Left ventricle myocardium inferior (tissue), 1 donor: Measurements from ENCODE around the gene ACSL3. TPM values are rescaled to one million over a fixed set of nuclear protein-coding genes. Genes with fewer than 3 reads are reported as not detected.

Experiments
- DNase-seq: peaks from one replicate; pipeline ENCODE4 v3.0.0-alpha.2; 2020
- H3K27ac ChIP-seq: fragments of 200-600 bp; replicated peaks from 2 replicates; pipeline ENCODE4 v1.8.0; 2021
- H3K27me3 ChIP-seq: fragments of 200-600 bp; 2 replicates; pipeline ENCODE4 v1.8.0; 2021; ENCODE audit warnings: low read depth
- H3K36me3 ChIP-seq: fragments of 200-600 bp; 2 replicates; pipeline ENCODE4 v1.8.0; 2021
- H3K4me1 ChIP-seq: fragments of 200-600 bp; 2 replicates; pipeline ENCODE4 v1.8.0; 2021
- H3K4me3 ChIP-seq: fragments of 200-600 bp; 2 replicates; pipeline ENCODE4 v1.8.0; 2021; ENCODE audit warnings: mild to moderate bottlenecking, moderate library complexity
- H3K9me3 ChIP-seq: fragments of 200-600 bp; replicated peaks from 2 replicates; pipeline ENCODE4 v1.8.0; 2021
- intact Hi-C: fragments of 100-400 bp; cut with micrococcal nuclease; formaldehyde crosslinking; loops from one replicate; pipeline ENCODE4 v1.11.0; 2022
- total RNA-seq: library from RNA; stranded (reverse); fragmentation: NEBNext Ultra II Directional; extraction: Animal tissue kit (Norgen Biotek cat#: 25700); gene quantifications from one replicate; pipeline ENCODE4 v1.2.1, GENCODE V29; 2021
- TF ChIP-seq, protein P1 (sequence below): fragments of 200-600 bp; IDR thresholded peaks from 2 replicates; pipeline ENCODE4 v1.8.0; 2021; ENCODE audit warnings: antibody characterized with exemption, mild to moderate bottlenecking, borderline replicate concordance
- donor health status: DM: no; HTN: yes; CAD: no; lungs with severe emphysema.

ACSL3 gene
- total RNA-seq, 1 donor from 2014 or later = 50.1 TPM

DNA sequence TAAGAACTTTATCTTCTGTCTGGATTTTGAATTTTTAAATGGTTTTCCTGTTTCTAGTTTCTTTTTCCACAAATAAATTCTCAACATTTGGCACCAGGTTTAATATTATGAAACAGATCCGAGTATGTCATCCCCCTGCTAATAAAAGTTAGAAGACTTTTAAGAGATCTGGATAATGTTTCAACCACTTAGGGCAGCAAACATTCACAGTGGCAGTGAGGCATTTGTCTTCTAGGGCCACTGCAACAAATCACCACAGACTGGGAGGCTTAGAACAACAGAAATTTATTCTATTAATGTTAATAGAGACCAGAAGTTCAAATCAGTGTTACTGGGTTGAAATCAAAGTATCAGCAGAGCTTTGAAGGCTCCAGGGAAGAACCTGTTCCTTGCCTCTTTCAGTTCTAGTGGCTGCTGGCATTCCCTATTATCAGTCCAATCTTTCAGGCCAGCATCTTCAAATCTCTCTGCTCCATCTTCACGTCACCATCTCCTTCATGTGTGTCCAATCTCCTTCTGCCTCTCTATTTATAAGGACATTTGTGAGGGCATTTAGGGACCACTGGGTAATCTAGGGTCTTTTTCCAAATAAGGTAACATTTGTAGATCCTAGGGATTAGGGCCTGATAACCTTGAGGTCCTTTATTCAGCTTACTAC lies 23.4 kb downstream of the ACSL3 start:
- no peaks in the 10 kb centered on the region for H3K9me3 ChIP-seq
- H3K4me3 ChIP-seq = peak overlapping the region; percentile 1
- peaks cover 80% of the 10 kb centered on the region for H3K4me1 ChIP-seq
- no peaks in the 10 kb centered on the region for H3K27me3 ChIP-seq
- DNase-seq = no peak
- no peaks in the 10 kb centered on the region for H3K36me3 ChIP-seq
- peak overlapping the region; percentile 60 for H3K27ac ChIP-seq
- TF ChIP-seq, protein P1, sequence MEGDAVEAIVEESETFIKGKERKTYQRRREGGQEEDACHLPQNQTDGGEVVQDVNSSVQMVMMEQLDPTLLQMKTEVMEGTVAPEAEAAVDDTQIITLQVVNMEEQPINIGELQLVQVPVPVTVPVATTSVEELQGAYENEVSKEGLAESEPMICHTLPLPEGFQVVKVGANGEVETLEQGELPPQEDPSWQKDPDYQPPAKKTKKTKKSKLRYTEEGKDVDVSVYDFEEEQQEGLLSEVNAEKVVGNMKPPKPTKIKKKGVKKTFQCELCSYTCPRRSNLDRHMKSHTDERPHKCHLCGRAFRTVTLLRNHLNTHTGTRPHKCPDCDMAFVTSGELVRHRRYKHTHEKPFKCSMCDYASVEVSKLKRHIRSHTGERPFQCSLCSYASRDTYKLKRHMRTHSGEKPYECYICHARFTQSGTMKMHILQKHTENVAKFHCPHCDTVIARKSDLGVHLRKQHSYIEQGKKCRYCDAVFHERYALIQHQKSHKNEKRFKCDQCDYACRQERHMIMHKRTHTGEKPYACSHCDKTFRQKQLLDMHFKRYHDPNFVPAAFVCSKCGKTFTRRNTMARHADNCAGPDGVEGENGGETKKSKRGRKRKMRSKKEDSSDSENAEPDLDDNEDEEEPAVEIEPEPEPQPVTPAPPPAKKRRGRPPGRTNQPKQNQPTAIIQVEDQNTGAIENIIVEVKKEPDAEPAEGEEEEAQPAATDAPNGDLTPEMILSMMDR = no peak
- intact Hi-C loops = no loop called here

DNA sequence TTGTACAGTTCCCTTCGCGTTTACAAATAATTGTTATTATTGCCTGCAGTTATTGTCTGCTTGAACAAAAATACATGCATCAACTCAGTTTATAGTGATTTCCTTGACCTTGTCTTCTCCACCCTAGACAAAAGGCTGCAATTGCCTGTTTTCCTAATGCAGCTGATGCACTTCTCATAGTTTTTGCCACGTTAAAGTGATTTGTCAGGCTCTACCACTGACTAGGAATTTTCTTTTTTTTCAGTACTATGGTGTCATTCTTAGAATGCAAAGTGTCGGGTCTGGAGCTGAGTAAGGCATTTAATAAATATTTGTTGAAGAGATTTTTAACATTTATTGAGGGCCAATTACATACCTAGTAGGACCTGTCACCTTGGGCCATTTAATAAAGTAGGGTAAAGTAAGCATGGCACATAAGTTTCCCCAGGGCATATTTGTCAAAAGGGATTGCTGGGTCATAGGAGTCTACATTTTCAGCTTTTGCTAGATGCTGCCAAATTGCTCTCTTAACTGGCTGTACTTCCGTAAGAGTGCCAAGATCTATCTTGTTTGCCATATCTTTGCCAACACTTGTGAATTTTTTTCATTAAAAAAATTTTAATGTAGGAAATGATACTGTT lies 24.1 kb downstream of the ACSL3 start:
- DNase-seq = no peak
- Histone ChIP-seq H3K36me3 (no peaks in the 10 kb centered on the region), H3K27ac (peak overlapping the region; percentile 60), H3K4me1 (peaks cover 80% of the 10 kb centered on the region), H3K9me3 (no peaks in the 10 kb centered on the region), H3K4me3 (peak overlapping the region; percentile 1), H3K27me3 (no peaks in the 10 kb centered on the region)
- TF ChIP-seq, protein P1 = no peak
- intact Hi-C loops = no loop called here

DNA sequence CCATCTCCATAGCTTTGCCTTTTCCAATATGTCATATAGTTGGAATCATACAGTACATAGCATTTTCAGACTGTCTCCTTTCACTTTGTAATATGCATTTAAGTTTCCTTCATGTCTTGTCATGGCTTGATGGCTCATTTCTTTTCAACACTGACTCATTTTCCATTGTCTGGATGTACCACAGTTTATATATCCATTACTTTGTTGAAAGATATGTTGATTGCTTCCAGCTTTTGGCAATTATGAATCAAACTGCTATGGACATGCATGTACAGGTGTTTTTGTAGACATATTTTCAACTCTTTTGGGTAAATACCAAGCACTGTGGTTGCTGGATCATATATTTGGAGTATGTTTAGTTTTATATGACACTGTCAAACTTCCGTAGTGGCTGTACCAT lies 26.3 kb downstream of the ACSL3 start:
- no peak for DNase-seq
- H3K27me3 ChIP-seq = no peaks in the 10 kb centered on the region
- no peak overlapping the region for H3K27ac ChIP-seq
- H3K9me3 ChIP-seq = no peaks in the 10 kb centered on the region
- intact Hi-C loops = no loop called here
- no peaks in the 10 kb centered on the region for H3K36me3 ChIP-seq
- TF ChIP-seq, protein P1 = no peak
- H3K4me1 ChIP-seq = peaks cover 88% of the 10 kb centered on the region
- no peak overlapping the region for H3K4me3 ChIP-seq

DNA sequence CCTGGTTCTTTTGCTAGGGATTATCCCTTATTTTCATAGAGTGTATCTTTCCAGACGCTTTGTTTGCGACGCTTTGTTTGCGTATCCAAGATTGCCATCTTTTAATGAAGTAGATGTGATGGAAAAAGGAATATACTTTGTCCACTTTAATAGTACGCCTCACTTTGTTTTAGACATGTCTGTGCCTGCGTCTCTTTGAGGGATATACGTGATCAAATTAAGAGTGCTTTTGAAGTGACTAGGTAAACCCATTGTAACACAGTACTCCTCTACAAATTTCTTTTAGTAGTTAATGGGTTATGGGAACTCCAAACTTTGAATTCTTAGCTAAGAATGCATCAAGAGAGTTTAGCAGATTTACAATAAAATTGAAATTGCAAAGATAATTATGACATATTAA lies 27.9 kb downstream of the ACSL3 start:
- no peak for DNase-seq
- Histone ChIP-seq H3K4me1 (peaks cover 87% of the 10 kb centered on the region), H3K4me3 (no peak overlapping the region), H3K27ac (no peak overlapping the region), H3K9me3 (no peaks in the 10 kb centered on the region), H3K36me3 (no peaks in the 10 kb centered on the region), H3K27me3 (no peaks in the 10 kb centered on the region)
- TF ChIP-seq, protein P1 = no peak
- intact Hi-C loops = no loop called here

DNA sequence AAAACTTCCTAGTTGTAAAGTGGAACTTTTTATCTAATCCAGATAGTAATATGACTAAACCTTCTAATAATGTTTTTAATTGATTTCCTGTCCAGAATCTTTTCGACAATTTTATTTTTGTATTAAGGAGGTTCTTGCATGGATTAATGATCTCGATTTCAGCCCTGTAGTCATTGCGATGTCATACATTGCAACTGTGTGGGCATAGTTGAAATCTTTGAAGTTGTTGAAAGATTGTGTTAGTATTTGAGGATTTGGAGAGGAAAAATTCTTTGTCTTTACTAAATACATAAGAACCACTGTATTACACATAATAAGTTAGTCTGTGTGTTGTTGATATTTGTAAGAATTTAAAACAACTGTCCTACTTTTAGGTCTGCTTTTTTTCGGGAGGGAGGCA lies 31.1 kb downstream of the ACSL3 start:
- Histone ChIP-seq H3K4me1 (peaks cover 68% of the 10 kb centered on the region), H3K36me3 (no peaks in the 10 kb centered on the region), H3K9me3 (no peaks in the 10 kb centered on the region), H3K27me3 (no peaks in the 10 kb centered on the region), H3K4me3 (peak overlapping the region; percentile 7), H3K27ac (peak overlapping the region; percentile 70)
- TF ChIP-seq, protein P1 = no peak
- DNase-seq = no peak
- intact Hi-C loops = no loop called here
